B cell (primary cell): Measurements from ENCODE around the gene SHE. TPM values are rescaled to one million over a fixed set of nuclear protein-coding genes. Genes with fewer than 3 reads are reported as not detected.

Experiments
- ATAC-seq: fragments of 200-7000 bp; cut with Tn5 transposase; one replicate; pipeline ENCODE4 v1.10.0; 2021; ENCODE audit warnings: low read depth, mild to moderate bottlenecking, moderate number of reproducible peaks, moderate library complexity
- CTCF ChIA-PET: fragments of 350-600 bp; sonication (Branson Sonifier 250); formaldehyde crosslinking; loops from one replicate; lab custom pipeline; 2021; ENCODE audit warnings: antibody characterized with exemption, inconsistent platforms; lab: Charles Lee
- POLR2A ChIA-PET: fragments of 350-600 bp; sonication (Branson Sonifier 250); formaldehyde crosslinking; loops from one replicate; lab custom pipeline; 2021; ENCODE audit warnings: antibody characterized with exemption; lab: Charles Lee
- DNase-seq: peaks from one replicate; pipeline ENCODE4 v3.0.0; 2013
- H2AFZ ChIP-seq: 2 replicates; pipeline ENCODE4 v1.6.1; 2012; ENCODE audit warnings: mild to moderate bottlenecking, low read depth, low read length; ENCODE audit not compliant: insufficient read depth, poor library complexity, severe bottlenecking
- H3K27ac ChIP-seq, 2 donors: 1 replicate in 1 of 2; 2 replicates in 1 of 2; pipeline ENCODE4 v1.5.1; 2012 to 2013; ENCODE audit warnings: low read length in 2 of 2, mild to moderate bottlenecking in 2 of 2, moderate library complexity in 1 of 2
- H3K27me3 ChIP-seq, 4 experiments: fragments of 200-600 bp in 1 of 4; sonication (generic) in 1 of 4; replicated peaks in 1 of 4; 1 replicate in 2 of 4; 2 replicates in 2 of 4; pipeline versions ENCODE4 v1.6.1 to v1.7.0; 2013 to 2016; ENCODE audit warnings: low read length in 3 of 4, mild to moderate bottlenecking in 2 of 4, mixed read lengths in 1 of 4, moderate library complexity in 1 of 4; ENCODE audit not compliant: insufficient read depth in 4 of 4, control insufficient read depth in 3 of 4; ENCODE audit errors: control extremely low read depth in 1 of 4
- H3K36me3 ChIP-seq, 2 experiments: replicated peaks in 1 of 2; 1 replicate in 1 of 2; 2 replicates in 1 of 2; pipeline versions ENCODE4 v1.6.1 to v1.7.1; 2013; ENCODE audit warnings: low read length in 1 of 2; ENCODE audit not compliant: insufficient read depth in 2 of 2, control insufficient read depth in 1 of 2; ENCODE audit errors: control extremely low read depth in 1 of 2, extremely low read depth in 1 of 2
- H3K4me1 ChIP-seq, 2 donors: fragments of 200-600 bp in 1 of 2; sonication (generic) in 1 of 2; 1 replicate in 1 of 2; 2 replicates in 1 of 2; pipeline versions ENCODE4 v1.5.1 to v1.6.1; 2013 to 2017; ENCODE audit warnings: low read length in 2 of 2; ENCODE audit not compliant: control insufficient read depth in 2 of 2, insufficient read depth in 2 of 2
- H3K4me2 ChIP-seq: replicated peaks from 2 replicates; pipeline ENCODE3; 2012; ENCODE audit warnings: mild to moderate bottlenecking, low read depth, low read length; ENCODE audit not compliant: poor library complexity, severe bottlenecking
- H3K4me3 ChIP-seq, 5 experiments: fragments of 200-600 bp in 1 of 5; sonication (generic) in 1 of 5; 1 replicate in 3 of 5; 2 replicates in 2 of 5; pipeline versions ENCODE4 v1.5.1 to v1.7.0; 2011 to 2016; ENCODE audit warnings: low read length in 4 of 5, mild to moderate bottlenecking in 4 of 5, low read depth in 2 of 5, control low read depth in 1 of 5, moderate library complexity in 1 of 5; ENCODE audit not compliant: insufficient read depth in 1 of 5; ENCODE audit errors: control extremely low read depth in 1 of 5, extremely low read depth in 1 of 5
- H3K79me2 ChIP-seq: fragments of 200-600 bp; sonication (generic); one replicate; pipeline ENCODE4 v1.6.0; 2016; ENCODE audit warnings: low read length; ENCODE audit not compliant: control insufficient read depth, insufficient read depth
- H3K9ac ChIP-seq: fragments of 200-600 bp; sonication (generic); 2 replicates; pipeline ENCODE4 v1.6.1; 2017; ENCODE audit warnings: mild to moderate bottlenecking, low read length, moderate library complexity
- H3K9me3 ChIP-seq, 3 donors: one replicate each; pipeline versions ENCODE4 v1.6.1 to v1.7.1; 2013; ENCODE audit warnings: low read length in 2 of 3; ENCODE audit not compliant: control insufficient read depth in 2 of 3, insufficient read depth in 1 of 3; ENCODE audit errors: control extremely low read depth in 1 of 3
- H4K20me1 ChIP-seq: 2 replicates; pipeline ENCODE4 v1.6.0; 2012; ENCODE audit warnings: mild to moderate bottlenecking, low read length; ENCODE audit not compliant: insufficient read depth, control insufficient read depth, poor library complexity, severe bottlenecking
- H3K27ac Mint-ChIP-seq: one replicate; pipeline ENCODE4 v1.8.0; 2021; ENCODE audit warnings: mixed read lengths
- H3K27me3 Mint-ChIP-seq: one replicate; pipeline ENCODE4 v1.8.0; 2021; ENCODE audit warnings: mixed read lengths
- H3K4me1 Mint-ChIP-seq: one replicate; pipeline ENCODE4 v1.8.0; 2021; ENCODE audit warnings: mixed read lengths
- H3K4me3 Mint-ChIP-seq: one replicate; pipeline ENCODE4 v1.8.0; 2021; ENCODE audit warnings: mixed read lengths
- H3K9me3 Mint-ChIP-seq: one replicate; pipeline ENCODE4 v1.8.0; 2022; ENCODE audit warnings: mixed read lengths; ENCODE audit not compliant: insufficient read depth
- EZH2 ChIP-seq: IDR thresholded peaks from 2 replicates; pipeline ENCODE4 v1.6.1; 2012; ENCODE audit warnings: borderline replicate concordance, low read depth, mild to moderate bottlenecking, moderate library complexity, low read length; ENCODE audit not compliant: insufficient read depth, poor library complexity, severe bottlenecking
- WGBS: methylation state at CpG from one replicate; pipeline ENCODE4 v1.1.5; 2013; ENCODE audit warnings: missing lambda C conversion rate; ENCODE audit not compliant: insufficient coverage; 5-methylcytosine and 5-hydroxymethylcytosine counted together
- intact Hi-C: fragments of 100-400 bp; cut with micrococcal nuclease; formaldehyde crosslinking; loops from one replicate; pipeline ENCODE4 v1.10.0; 2022
- polyA plus RNA-seq: library from polyadenylated mRNA; depleted of rRNA; stranded (reverse); fragments of >200 nt; gene quantifications from 2 replicates; pipeline ENCODE4 v1.2.3, GENCODE V29; 2012
- total RNA-seq, 2 donors: library from RNA; stranded (reverse); fragments of 120-200 nt in 1 of 2; gene quantifications; 1 replicate in 1 of 2; 2 replicates in 1 of 2; pipeline versions ENCODE4 v1.2.3 to v1.2.4, GENCODE V29; 2013 to 2022
- TF ChIP-seq, protein P1 (sequence below): fragments of 200-600 bp; IDR thresholded peaks from one replicate; pipeline ENCODE4 v1.8.0; 2022; ENCODE audit warnings: antibody characterized with exemption, mild to moderate bottlenecking

SHE gene
- total and polyA plus RNA-seq, 2 donors (not counting 1 experiment from before 2014, with no cell fraction given) = 0.01 TPM; not detected in 1

DNA sequence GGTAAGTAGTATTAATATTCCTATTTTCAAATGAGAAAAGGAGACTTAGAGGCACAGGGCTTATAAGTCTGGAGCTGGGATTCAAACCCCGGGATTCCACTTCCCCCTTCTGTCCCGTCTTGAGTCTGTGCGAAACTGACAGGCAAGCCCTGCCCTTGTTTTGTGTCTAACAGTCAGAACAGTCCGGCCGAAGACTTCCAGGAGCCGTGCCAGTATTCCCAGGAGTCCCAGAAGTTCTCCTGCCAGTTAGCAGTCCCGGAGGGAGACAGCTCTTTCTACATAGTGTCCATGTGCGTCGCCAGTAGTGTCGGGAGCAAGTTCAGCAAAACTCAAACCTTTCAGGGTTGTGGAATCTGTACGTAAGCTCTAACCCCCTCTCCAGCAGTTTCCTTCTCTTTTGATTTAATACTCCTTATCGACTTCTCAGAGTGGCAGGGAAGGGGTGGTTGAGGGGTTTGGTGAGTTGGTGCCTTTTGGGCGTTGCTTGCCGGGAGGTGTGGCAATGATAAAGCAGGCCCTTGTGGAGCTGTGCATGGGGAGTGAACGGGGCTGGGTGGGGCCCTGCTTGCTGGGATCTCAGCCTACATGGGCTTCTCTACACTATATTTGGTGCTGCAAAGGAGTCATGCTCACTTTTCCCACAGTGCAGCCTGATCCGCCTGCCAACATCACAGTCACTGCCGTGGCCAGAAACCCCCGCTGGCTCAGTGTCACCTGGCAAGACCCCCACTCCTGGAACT is 67.7 kb downstream of the SHE start:
- no peaks in the 10 kb centered on the region for H3K27me3 Mint-ChIP-seq
- Histone ChIP-seq H3K36me3 (no peaks in the 10 kb centered on the region), H3K4me3 (no peak overlapping the region), H3K27me3 (no peaks in the 10 kb centered on the region), H3K4me1 (peaks cover 0 to 1% of the 10 kb centered on the region in 2 donors), H4K20me1 (no peaks in the 10 kb centered on the region), H2AFZ (no peak overlapping the region), H3K9me3 (no peaks in the 10 kb centered on the region), H3K4me2 (no peak overlapping the region), H3K79me2 (no peaks in the 10 kb centered on the region), H3K9ac (no peak overlapping the region), H3K27ac (no peak overlapping the region)
- intact Hi-C loops = no loop called here
- H3K9me3 Mint-ChIP-seq = no peaks in the 10 kb centered on the region
- no peak for ATAC-seq
- H3K27ac Mint-ChIP-seq = no peak overlapping the region
- no peak overlapping the region for H3K4me3 Mint-ChIP-seq
- TF ChIP-seq, protein P1, sequence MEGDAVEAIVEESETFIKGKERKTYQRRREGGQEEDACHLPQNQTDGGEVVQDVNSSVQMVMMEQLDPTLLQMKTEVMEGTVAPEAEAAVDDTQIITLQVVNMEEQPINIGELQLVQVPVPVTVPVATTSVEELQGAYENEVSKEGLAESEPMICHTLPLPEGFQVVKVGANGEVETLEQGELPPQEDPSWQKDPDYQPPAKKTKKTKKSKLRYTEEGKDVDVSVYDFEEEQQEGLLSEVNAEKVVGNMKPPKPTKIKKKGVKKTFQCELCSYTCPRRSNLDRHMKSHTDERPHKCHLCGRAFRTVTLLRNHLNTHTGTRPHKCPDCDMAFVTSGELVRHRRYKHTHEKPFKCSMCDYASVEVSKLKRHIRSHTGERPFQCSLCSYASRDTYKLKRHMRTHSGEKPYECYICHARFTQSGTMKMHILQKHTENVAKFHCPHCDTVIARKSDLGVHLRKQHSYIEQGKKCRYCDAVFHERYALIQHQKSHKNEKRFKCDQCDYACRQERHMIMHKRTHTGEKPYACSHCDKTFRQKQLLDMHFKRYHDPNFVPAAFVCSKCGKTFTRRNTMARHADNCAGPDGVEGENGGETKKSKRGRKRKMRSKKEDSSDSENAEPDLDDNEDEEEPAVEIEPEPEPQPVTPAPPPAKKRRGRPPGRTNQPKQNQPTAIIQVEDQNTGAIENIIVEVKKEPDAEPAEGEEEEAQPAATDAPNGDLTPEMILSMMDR = no peak
- no peak for TF ChIP-seq EZH2
- DNase-seq = no peak
- CTCF ChIA-PET = no interaction called here
- 96% methylated on average over 15 of the region's 18 CpGs for WGBS
- POLR2A ChIA-PET = no interaction called here
- peaks cover 3% of the 10 kb centered on the region for H3K4me1 Mint-ChIP-seq

DNA sequence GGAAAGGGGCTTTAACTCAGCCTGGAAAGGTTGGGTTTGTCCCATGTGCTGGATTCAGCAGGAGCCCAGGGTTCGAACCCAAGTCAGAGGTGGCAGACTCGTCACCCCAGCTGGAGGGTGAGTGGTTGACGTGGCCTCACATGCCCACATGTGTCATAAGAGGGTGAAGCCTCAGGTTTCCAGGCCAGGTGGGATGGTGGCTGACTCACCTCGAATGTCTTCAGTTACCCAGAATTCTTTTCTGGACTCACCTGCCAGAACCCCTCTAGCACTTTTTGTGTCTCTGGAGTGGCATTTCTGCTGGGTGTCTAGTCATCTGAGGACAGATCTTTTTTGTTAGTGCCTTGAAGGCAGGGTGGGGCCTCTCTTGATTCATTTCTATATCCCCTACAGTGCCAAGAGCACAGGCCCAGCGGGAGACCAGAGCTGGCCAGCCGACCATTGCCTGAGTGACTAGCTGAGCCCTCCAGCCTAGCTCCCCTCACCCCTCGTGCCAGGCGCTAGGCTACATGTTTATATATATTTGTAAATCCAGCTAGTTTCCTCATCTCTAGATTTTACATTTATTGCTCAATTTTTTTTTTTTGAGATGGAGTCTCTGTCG is 68.9 kb downstream of the SHE start:
- Histone ChIP-seq H3K36me3 (no peaks in the 10 kb centered on the region), H3K9me3 (no peaks in the 10 kb centered on the region), H3K9ac (no peak overlapping the region), H3K79me2 (no peaks in the 10 kb centered on the region), H3K27ac (no peak overlapping the region), H4K20me1 (no peaks in the 10 kb centered on the region), H3K27me3 (no peaks in the 10 kb centered on the region), H3K4me2 (no peak overlapping the region), H3K4me3 (no peak overlapping the region), H2AFZ (no peak overlapping the region), H3K4me1 (no peaks in the 10 kb centered on the region)
- H3K27ac Mint-ChIP-seq = no peak overlapping the region
- H3K4me3 Mint-ChIP-seq = no peak overlapping the region
- H3K9me3 Mint-ChIP-seq = no peaks in the 10 kb centered on the region
- intact Hi-C loops = no loop called here
- TF ChIP-seq EZH2 = no peak
- TF ChIP-seq, protein P1 = no peak
- WGBS = 96% methylated on average over 6 of the region's 9 CpGs
- CTCF ChIA-PET = interaction anchor here (1.6 kb wide), 1 partner anchor 11 kb away, joined by 4 read pairs; no protein-coding TSS in a partner anchor
- POLR2A ChIA-PET = no interaction called here
- H3K4me1 Mint-ChIP-seq = no peaks in the 10 kb centered on the region
- ATAC-seq (no peak), DNase-seq (no peak)
- no peaks in the 10 kb centered on the region for H3K27me3 Mint-ChIP-seq
